Gastrocnemius medialis (tissue), 4 donors: ENCODE results near the gene CLIP3. TPM values are rescaled to one million over a fixed set of nuclear protein-coding genes. Genes with fewer than 3 reads are reported as not detected.

Experiments
- ATAC-seq, 2 donors: fragments of 150-250 bp; one replicate each; pipeline ENCODE4 v1.9.1; 2016
- DNase-seq, 2 donors: peaks; one replicate each; pipeline ENCODE4 v3.0.0-alpha.2; 2019
- H3K27ac ChIP-seq, 4 donors: fragments of 200-600 bp; sonication (generic); 1 replicate in 1 of 4; 2 replicates in 3 of 4; pipeline ENCODE4 v1.5.1; 2016 to 2018; ENCODE audit warnings: mild to moderate bottlenecking in 2 of 4, moderate library complexity in 1 of 4
- H3K27me3 ChIP-seq, 3 donors: fragments of 200-600 bp; sonication (generic) in 2 of 3; 1 replicate in 1 of 3; 2 replicates in 2 of 3; pipeline versions ENCODE4 v1.5.1 to v1.6.0; 2016 to 2019; ENCODE audit warnings: mild to moderate bottlenecking in 1 of 3, moderate library complexity in 1 of 3
- H3K36me3 ChIP-seq, 2 donors: fragments of 200-600 bp; sonication (generic) in 1 of 2; one replicate each; pipeline ENCODE4 v1.5.1; 2017 to 2018
- H3K4me1 ChIP-seq, 2 donors: fragments of 200-600 bp; sonication (generic) in 1 of 2; one replicate each; pipeline ENCODE4 v1.5.1; 2016 to 2017; ENCODE audit warnings: mild to moderate bottlenecking in 2 of 2
- H3K4me3 ChIP-seq, 4 donors: fragments of 200-600 bp; sonication (generic) in 3 of 4; 1 replicate in 1 of 4; 2 replicates in 3 of 4; pipeline ENCODE4 v1.5.1; 2016 to 2019; ENCODE audit warnings: mild to moderate bottlenecking in 2 of 4
- H3K9me3 ChIP-seq, 3 donors: fragments of 200-600 bp; sonication (generic) in 2 of 3; 1 replicate in 1 of 3; 2 replicates in 2 of 3; pipeline ENCODE4 v1.5.1; 2016 to 2019
- POLR2A ChIP-seq, 2 donors: fragments of 450-650 bp; IDR thresholded peaks; one replicate each; pipeline ENCODE4 v1.6.1; 2017; ENCODE audit warnings: antibody characterized with exemption in 2 of 2, mild to moderate bottlenecking in 2 of 2, moderate library complexity in 2 of 2
- in situ Hi-C, 4 donors: fragments of 200-750 bp; cut with MboI; loops; one replicate each; pipeline versions ENCODE4 v1.15.0 to v1.8.0; 2017; ENCODE audit warnings: low sequenced_read_pairs in 4 of 4
- intact Hi-C: fragments of 100-400 bp; cut with DNase I; formaldehyde crosslinking; loops from one replicate; pipeline ENCODE4 v1.15.1; 2023; ENCODE audit warnings: low total_unique reads
- total RNA-seq, 4 donors: library from RNA; depleted of rRNA; stranded (reverse); fragments of >200 nt; gene quantifications; one replicate each; pipeline versions ENCODE4 v1.1.0 to v1.2.3, GENCODE V29; 2016
- TF ChIP-seq, protein P1 (sequence below), 5 experiments: fragments of 450-650 bp in 3 of 5; fragments of 200-600 bp in 2 of 5; sonication (generic) in 2 of 5; IDR thresholded peaks in 4 of 5; conservative IDR thresholded peaks in 1 of 5; 1 replicate in 4 of 5; 2 replicates in 1 of 5; pipeline ENCODE4 v1.5.1; 2016 to 2019; ENCODE audit warnings: antibody characterized with exemption in 5 of 5, mild to moderate bottlenecking in 3 of 5, moderate library complexity in 3 of 5

Gene CLIP3
- total RNA-seq, 4 donors from 2014 or later = 0.61 to 3.2 (median 1.8) TPM

DNA sequence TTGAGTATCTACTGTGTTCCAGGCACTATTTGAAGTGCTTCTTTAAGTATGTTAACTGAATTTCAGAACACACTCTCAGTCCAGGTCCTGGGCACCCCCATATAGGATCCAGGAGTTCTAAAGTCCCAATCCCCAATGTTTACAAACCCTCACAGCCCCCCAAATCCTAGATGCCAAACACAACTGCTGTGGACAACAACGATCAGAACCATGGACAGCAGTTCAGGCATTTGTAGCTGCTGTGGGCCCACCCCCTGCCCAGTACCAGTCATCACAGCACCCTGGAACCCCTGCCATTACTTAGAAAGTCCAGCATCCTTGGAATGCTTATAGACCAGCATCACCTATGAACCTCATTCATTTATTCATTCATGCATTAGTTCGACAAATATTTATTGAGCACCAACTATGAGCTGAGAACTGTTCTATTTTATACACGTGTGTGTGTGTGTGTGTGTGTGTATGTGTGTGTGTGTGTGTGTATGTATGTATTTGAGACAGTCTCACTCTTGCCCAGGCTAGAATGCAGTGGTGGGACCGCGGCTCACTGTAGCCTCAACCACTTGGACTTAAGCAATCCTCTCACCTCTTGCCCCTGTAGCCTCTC lies 57.0 kb downstream of the CLIP3 start:
- no peak overlapping the region for H3K4me3 ChIP-seq
- no peak overlapping the region for H3K27ac ChIP-seq
- H3K9me3 ChIP-seq = no peaks in the 10 kb centered on the region
- DNase-seq (no peak), ATAC-seq (no peak)
- no peaks in the 10 kb centered on the region for H3K36me3 ChIP-seq
- no peak for TF ChIP-seq POLR2A (IDR thresholded peaks at IDR 0.05)
- TF ChIP-seq, protein P1, sequence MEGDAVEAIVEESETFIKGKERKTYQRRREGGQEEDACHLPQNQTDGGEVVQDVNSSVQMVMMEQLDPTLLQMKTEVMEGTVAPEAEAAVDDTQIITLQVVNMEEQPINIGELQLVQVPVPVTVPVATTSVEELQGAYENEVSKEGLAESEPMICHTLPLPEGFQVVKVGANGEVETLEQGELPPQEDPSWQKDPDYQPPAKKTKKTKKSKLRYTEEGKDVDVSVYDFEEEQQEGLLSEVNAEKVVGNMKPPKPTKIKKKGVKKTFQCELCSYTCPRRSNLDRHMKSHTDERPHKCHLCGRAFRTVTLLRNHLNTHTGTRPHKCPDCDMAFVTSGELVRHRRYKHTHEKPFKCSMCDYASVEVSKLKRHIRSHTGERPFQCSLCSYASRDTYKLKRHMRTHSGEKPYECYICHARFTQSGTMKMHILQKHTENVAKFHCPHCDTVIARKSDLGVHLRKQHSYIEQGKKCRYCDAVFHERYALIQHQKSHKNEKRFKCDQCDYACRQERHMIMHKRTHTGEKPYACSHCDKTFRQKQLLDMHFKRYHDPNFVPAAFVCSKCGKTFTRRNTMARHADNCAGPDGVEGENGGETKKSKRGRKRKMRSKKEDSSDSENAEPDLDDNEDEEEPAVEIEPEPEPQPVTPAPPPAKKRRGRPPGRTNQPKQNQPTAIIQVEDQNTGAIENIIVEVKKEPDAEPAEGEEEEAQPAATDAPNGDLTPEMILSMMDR (IDR thresholded peaks at IDR 0.05 in 4 of 5, conservative IDR thresholded peaks at IDR 0.05 in 1 of 5) = no peak
- in situ Hi-C loops (no loop called here), intact Hi-C loops (no loop called here)
- H3K4me1 ChIP-seq = no peaks in the 10 kb centered on the region
- H3K27me3 ChIP-seq = peaks cover 6 to 10% (median 8%) of the 10 kb centered on the region in 3 donors

DNA sequence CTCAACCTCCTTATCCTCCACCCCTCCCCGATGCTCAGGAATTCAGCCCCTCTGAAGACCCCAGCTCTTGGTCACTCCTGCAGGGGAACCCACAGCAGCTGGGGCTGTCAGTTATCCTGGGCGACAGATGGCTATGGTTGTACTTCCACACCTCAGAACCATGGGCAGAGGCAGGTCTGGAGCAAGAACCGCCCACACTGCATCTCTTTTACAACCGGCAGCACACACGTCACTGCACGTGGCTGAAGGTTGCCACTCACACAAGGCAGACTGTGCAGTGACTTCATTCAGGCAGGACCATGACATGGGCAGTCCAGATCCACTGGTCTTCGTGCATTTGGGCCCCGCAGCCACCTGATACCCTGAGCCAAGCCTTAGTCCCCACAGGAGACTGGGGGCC lies 59.2 kb downstream of the CLIP3 start:
- in situ Hi-C loops (no loop called here), intact Hi-C loops (no loop called here)
- Histone ChIP-seq H3K9me3 (no peaks in the 10 kb centered on the region), H3K36me3 (no peaks in the 10 kb centered on the region), H3K27ac (no peak overlapping the region), H3K4me1 (no peaks in the 10 kb centered on the region), H3K27me3 (peaks cover 0 to 4% (median 0%) of the 10 kb centered on the region in 3 donors), H3K4me3 (no peak overlapping the region)
- no peak for DNase-seq
- TF ChIP-seq, protein P1 (IDR thresholded peaks at IDR 0.05 in 4 of 5, conservative IDR thresholded peaks at IDR 0.05 in 1 of 5) = no peak
- no peak for TF ChIP-seq POLR2A (IDR thresholded peaks at IDR 0.05)
- no peak for ATAC-seq

DNA sequence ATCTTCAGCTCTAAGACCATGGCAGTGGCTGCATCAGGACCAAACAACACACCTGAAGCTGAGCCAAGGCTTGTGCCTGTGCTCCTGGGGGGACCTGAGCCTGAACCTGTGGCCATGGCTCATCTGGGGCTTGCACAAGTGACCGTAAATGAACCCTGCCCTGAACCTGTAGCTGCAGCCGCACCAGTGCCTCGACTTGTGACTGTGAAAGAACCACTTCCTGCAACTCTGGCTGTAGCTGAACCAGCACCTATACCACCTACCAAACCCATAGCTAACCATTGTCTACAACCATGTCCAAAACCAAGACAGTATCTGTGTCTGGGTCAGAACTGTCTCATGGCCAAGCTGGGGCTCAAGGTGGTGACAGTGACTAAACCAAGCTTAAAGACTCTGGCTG lies 65.9 kb downstream of the CLIP3 start:
- Histone ChIP-seq H3K4me1 (no peaks in the 10 kb centered on the region), H3K4me3 (no peak overlapping the region), H3K27me3 (peaks cover 0 to 7% (median 0%) of the 10 kb centered on the region in 3 donors), H3K36me3 (no peaks in the 10 kb centered on the region), H3K9me3 (no peaks in the 10 kb centered on the region), H3K27ac (no peak overlapping the region)
- ATAC-seq = no peak
- in situ Hi-C loops = no loop called here
- intact Hi-C loops = no loop called here
- TF ChIP-seq, protein P1 (IDR thresholded peaks at IDR 0.05 in 4 of 5, conservative IDR thresholded peaks at IDR 0.05 in 1 of 5) = no peak
- TF ChIP-seq POLR2A (IDR thresholded peaks at IDR 0.05) = no peak
- DNase-seq = no peak

Other genes with a start within 250 kb of the CLIP3 start
- under 1 TPM in 1 of 4 donors, not detected in 3; 0.13 TPM for gene PRODH2, start 220.0 kb downstream of the CLIP3 start, total RNA-seq
- gene NPHS1, start 180.4 kb downstream of the CLIP3 start, total RNA-seq = not detected
- gene KIRREL2, start 176.0 kb downstream of the CLIP3 start, total RNA-seq = not detected
- gene APLP1, start 164.3 kb downstream of the CLIP3 start, total RNA-seq = under 1 TPM in 2 of 4 donors, not detected in 2; 0.27 to 0.33 TPM
- 1 to 10 TPM in 3 of 4 donors, not detected in 1; 1.2 to 2.7 (median 2.3) TPM for gene NFKBID, start 132.3 kb downstream of the CLIP3 start, total RNA-seq
- gene HCST, start 130.3 kb downstream of the CLIP3 start, total RNA-seq = 1 to 10 TPM in 2 of 4 donors, not detected in 2; 1.2 to 1.5 TPM
- gene TYROBP, start 124.6 kb downstream of the CLIP3 start, total RNA-seq = 10 to 100 TPM in 3 of 4 donors, 1 to 10 TPM in 1; 7.2 to 25.6 (median 18.2) TPM
- 10 to 100 TPM in 2 of 4 donors, 1 to 10 TPM in 2; 7.4 to 18.2 (median 12.8) TPM for gene LRFN3, start 96.5 kb downstream of the CLIP3 start, total RNA-seq
- gene SDHAF1, start 37.7 kb downstream of the CLIP3 start, total RNA-seq = 10 to 100 TPM; 42.8 to 54.9 (median 49.9) TPM
- gene SYNE4, start 24.1 kb downstream of the CLIP3 start, total RNA-seq = under 1 TPM in 1 of 4 donors, not detected in 3; 0.36 TPM
- gene ALKBH6, start 18.7 kb downstream of the CLIP3 start, total RNA-seq = 10 to 100 TPM; 10.6 to 50.1 (median 19.0) TPM
- 10 to 100 TPM in 1 of 4 donors, 1 to 10 TPM in 3; 6.1 to 10.5 (median 6.1) TPM for gene THAP8, start 21.4 kb upstream of the CLIP3 start, total RNA-seq
- gene WDR62, start 22.0 kb upstream of the CLIP3 start, total RNA-seq = 1 to 10 TPM in 2 of 4 donors, under 1 TPM in 2; 0.20 to 2.1 (median 1.0) TPM
- not detected for gene OVOL3, start 78.3 kb upstream of the CLIP3 start, total RNA-seq
- 10 to 100 TPM; 61.0 to 88.7 (median 79.4) TPM for gene POLR2I, start 82.0 kb upstream of the CLIP3 start, total RNA-seq
- 100 to 1,000 TPM in 2 of 4 donors, 10 to 100 TPM in 2; 57.4 to 122 (median 96.7) TPM for gene TBCB, start 82.6 kb upstream of the CLIP3 start, total RNA-seq
- 100 to 1,000 TPM in 3 of 4 donors, 10 to 100 TPM in 1; 94.8 to 252 (median 165) TPM for gene CAPNS1, start 107.2 kb upstream of the CLIP3 start, total RNA-seq
- 100 to 1,000 TPM; 165 to 421 (median 223) TPM for gene COX7A1, start 119.6 kb upstream of the CLIP3 start, total RNA-seq
- gene ZNF565, start 181.8 kb upstream of the CLIP3 start, total RNA-seq = 1 to 10 TPM; 1.7 to 5.3 (median 2.3) TPM
- gene ZNF146, start 182.2 kb upstream of the CLIP3 start, total RNA-seq = 100 to 1,000 TPM in 1 of 4 donors, 10 to 100 TPM in 3; 47.8 to 108 (median 91.2) TPM